Activated T-helper 1 cell treated with anti-CD3 and anti-CD28 coated beads, Interleukin-12 subunit alpha, Interleukin-12 subunit beta, Interleukin-2, Interleukin-4 antibody, amounts not matched to agents 30 ng/mL and 10 ng/mL and 1 ng/mL, durations not matched to agents 14 hours and 24 hours and 36 hours (primary cell): ENCODE results near the gene ZNF467. TPM values are rescaled to one million over a fixed set of nuclear protein-coding genes. Genes with fewer than 3 reads are reported as not detected.

ENCODE experiments used
- DNase-seq: peaks from one replicate; pipeline ENCODE4 v3.0.0; 2021; ENCODE audit warnings: low spot score
- H3K27ac Mint-ChIP-seq: one replicate; pipeline ENCODE4 v1.8.0; 2021; ENCODE audit warnings: mild to moderate bottlenecking, mixed read lengths
- H3K27me3 Mint-ChIP-seq: one replicate; pipeline ENCODE4 v1.8.0; 2022; ENCODE audit warnings: mild to moderate bottlenecking, moderate library complexity, mixed read lengths; ENCODE audit not compliant: insufficient read depth
- H3K36me3 Mint-ChIP-seq: one replicate; pipeline ENCODE4 v1.8.0; 2021; ENCODE audit warnings: low read depth, mixed read lengths
- H3K4me1 Mint-ChIP-seq: one replicate; pipeline ENCODE4 v1.8.0; 2021; ENCODE audit warnings: low read depth, mixed read lengths
- H3K4me3 Mint-ChIP-seq: one replicate; pipeline ENCODE4 v1.8.0; 2021; ENCODE audit warnings: mild to moderate bottlenecking, moderate library complexity, mixed read lengths
- H3K9me3 Mint-ChIP-seq: one replicate; pipeline ENCODE4 v1.8.0; 2021; ENCODE audit warnings: mixed read lengths
- intact Hi-C: fragments of 100-400 bp; cut with micrococcal nuclease; formaldehyde crosslinking; loops from one replicate; pipeline ENCODE4 v1.15.1; 2024
- total RNA-seq: library from RNA; stranded (reverse); gene quantifications from 2 replicates; pipeline ENCODE4 v1.2.3, GENCODE V29; 2022

Gene ZNF467
- total RNA-seq, 1 donor from 2014 or later: 0.10 TPM

GRCh38 chr7:149727053-149727898, 46.1 kb downstream of the ZNF467 start:
- no peak overlapping the region for H3K27ac Mint-ChIP-seq
- no peaks in the 10 kb centered on the region for H3K27me3 Mint-ChIP-seq
- no peak overlapping the region for H3K4me3 Mint-ChIP-seq
- intact Hi-C loops: no loop called here
- H3K4me1 Mint-ChIP-seq: no peaks in the 10 kb centered on the region
- no peaks in the 10 kb centered on the region for H3K9me3 Mint-ChIP-seq
- H3K36me3 Mint-ChIP-seq: no peaks in the 10 kb centered on the region
- no peak for DNase-seq

- no peaks in the 10 kb centered on the region for H3K27me3 Mint-ChIP-seq
- H3K4me1 Mint-ChIP-seq: no peaks in the 10 kb centered on the region
- H3K9me3 Mint-ChIP-seq: no peaks in the 10 kb centered on the region
- no peak overlapping the region for H3K4me3 Mint-ChIP-seq
- no peak overlapping the region for H3K27ac Mint-ChIP-seq
- DNase-seq: no peak
- intact Hi-C loops: no loop called here
- H3K36me3 Mint-ChIP-seq: no peaks in the 10 kb centered on the region
These were observed 47.5 kb downstream of the ZNF467 start for GRCh38 chr7:149725916-149726315.

GRCh38 chr7:149725426-149725821, 48.0 kb downstream of the ZNF467 start:
- intact Hi-C loops: no loop called here
- H3K36me3 Mint-ChIP-seq: no peaks in the 10 kb centered on the region
- no peaks in the 10 kb centered on the region for H3K9me3 Mint-ChIP-seq
- no peaks in the 10 kb centered on the region for H3K4me1 Mint-ChIP-seq
- no peaks in the 10 kb centered on the region for H3K27me3 Mint-ChIP-seq
- H3K4me3 Mint-ChIP-seq: no peak overlapping the region
- no peak for DNase-seq
- no peak overlapping the region for H3K27ac Mint-ChIP-seq

GRCh38 chr7:149724661-149725425, 48.5 kb downstream of the ZNF467 start:
- Mint-ChIP-seq H3K27me3 (no peaks in the 10 kb centered on the region), H3K36me3 (no peaks in the 10 kb centered on the region), H3K4me1 (no peaks in the 10 kb centered on the region), H3K27ac (no peak overlapping the region), H3K9me3 (no peaks in the 10 kb centered on the region), H3K4me3 (no peak overlapping the region)
- intact Hi-C loops: no loop called here
- no peak for DNase-seq

- no peak overlapping the region for H3K4me3 Mint-ChIP-seq
- H3K36me3 Mint-ChIP-seq: no peaks in the 10 kb centered on the region
- H3K27ac Mint-ChIP-seq: no peak overlapping the region
- no peaks in the 10 kb centered on the region for H3K4me1 Mint-ChIP-seq
- H3K9me3 Mint-ChIP-seq: no peaks in the 10 kb centered on the region
- DNase-seq: no peak
- H3K27me3 Mint-ChIP-seq: no peaks in the 10 kb centered on the region
- intact Hi-C loops: no loop called here
These were observed 49.4 kb downstream of the ZNF467 start for GRCh38 chr7:149723795-149724495.

- Mint-ChIP-seq H3K4me3 (no peak overlapping the region), H3K27ac (no peak overlapping the region), H3K27me3 (no peaks in the 10 kb centered on the region), H3K9me3 (no peaks in the 10 kb centered on the region), H3K36me3 (no peaks in the 10 kb centered on the region), H3K4me1 (no peaks in the 10 kb centered on the region)
- no peak for DNase-seq
- intact Hi-C loops: no loop called here
These were observed 50.2 kb downstream of the ZNF467 start for GRCh38 chr7:149723082-149723767.

GRCh38 chr7:149722356-149722957, 50.9 kb downstream of the ZNF467 start:
- no peaks in the 10 kb centered on the region for H3K9me3 Mint-ChIP-seq
- H3K27me3 Mint-ChIP-seq: no peaks in the 10 kb centered on the region
- no peak overlapping the region for H3K4me3 Mint-ChIP-seq
- no peak overlapping the region for H3K27ac Mint-ChIP-seq
- no peak for DNase-seq
- no peaks in the 10 kb centered on the region for H3K36me3 Mint-ChIP-seq
- intact Hi-C loops: no loop called here
- H3K4me1 Mint-ChIP-seq: no peaks in the 10 kb centered on the region

GRCh38 chr7:149721084-149721601, 52.2 kb downstream of the ZNF467 start:
- Mint-ChIP-seq H3K36me3 (no peaks in the 10 kb centered on the region), H3K4me3 (no peak overlapping the region), H3K9me3 (no peaks in the 10 kb centered on the region), H3K27me3 (no peaks in the 10 kb centered on the region), H3K4me1 (peaks cover under 1% of the 10 kb centered on the region), H3K27ac (no peak overlapping the region)
- DNase-seq: no peak
- intact Hi-C loops: no loop called here

- no peaks in the 10 kb centered on the region for H3K27me3 Mint-ChIP-seq
- H3K9me3 Mint-ChIP-seq: no peaks in the 10 kb centered on the region
- no peak overlapping the region for H3K4me3 Mint-ChIP-seq
- no peaks in the 10 kb centered on the region for H3K36me3 Mint-ChIP-seq
- H3K4me1 Mint-ChIP-seq: peaks cover 7% of the 10 kb centered on the region
- intact Hi-C loops: no loop called here
- H3K27ac Mint-ChIP-seq: no peak overlapping the region
- DNase-seq: no peak
These were observed 52.9 kb downstream of the ZNF467 start for GRCh38 chr7:149720372-149721083.

- Mint-ChIP-seq H3K27me3 (no peaks in the 10 kb centered on the region), H3K4me1 (peaks cover 13% of the 10 kb centered on the region), H3K9me3 (no peaks in the 10 kb centered on the region), H3K4me3 (no peak overlapping the region), H3K36me3 (no peaks in the 10 kb centered on the region), H3K27ac (no peak overlapping the region)
- intact Hi-C loops: loop anchor here (10.0 kb wide), 2 partner anchors 435 to 1365 kb away; partner anchors contain the start of genes AGAP3, FASTK and TMUB1
- no peak for DNase-seq
These were observed 53.5 kb downstream of the ZNF467 start for GRCh38 chr7:149719912-149720335.

GRCh38 chr7:149719050-149719899, 54.1 kb downstream of the ZNF467 start:
- Mint-ChIP-seq H3K9me3 (no peaks in the 10 kb centered on the region), H3K27ac (no peak overlapping the region), H3K4me3 (no peak overlapping the region), H3K4me1 (peaks cover 13% of the 10 kb centered on the region), H3K27me3 (no peaks in the 10 kb centered on the region), H3K36me3 (no peaks in the 10 kb centered on the region)
- intact Hi-C loops: loop anchor here (10.0 kb wide), 2 partner anchors 434 to 1366 kb away; partner anchors contain the start of genes AGAP3, FASTK and TMUB1
- DNase-seq: no peak
